ENCODE measurements around the gene SLX4IP. TPM values are rescaled to one million over a fixed set of nuclear protein-coding genes. Genes with fewer than 3 reads are reported as not detected.
"Not testable (repeated sequence)": the region's sequence is repeated elsewhere in the genome, so short reads cannot be mapped to it uniquely, and the experiment has no call there.

The SLX4IP gene
- polyA plus RNA-seq, 2 of the 4 experiments (the other 2 are of a cell fraction), result 3.4 to 7.5 TPM

GRCh38 chr20:10415013-10415650 is 20.0 kb upstream of the SLX4IP start (continued):
- TF ChIP-seq POLR2AphosphoS2 (conservative IDR thresholded peaks at IDR 0.05; ENCODE audit: low read length), result no peak
- TF ChIP-seq HEYL (CRISPR knock-in tag; IDR thresholded peaks at IDR 0.05), result no peak
- TF ChIP-seq PBX3 (IDR thresholded peaks at IDR 0.05), result no peak
- TF ChIP-seq FOSL2 (IDR thresholded peaks at IDR 0.05), result no peak
- peak; percentile 56 for TF ChIP-seq FOSL2 (CRISPR knock-in tag; IDR thresholded peaks at IDR 0.05)
- peak; percentile 39; the same call in 1 of the 2 replicates for TF ChIP-seq JUNB (IDR thresholded peaks at IDR 0.05)
- TF ChIP-seq EHMT2 (IDR thresholded peaks at IDR 0.05; ENCODE audit: low read depth), result no peak
- no peak for TF ChIP-seq SREBF2 (IDR thresholded peaks at IDR 0.05)
- no peak for TF ChIP-seq KDM1A (IDR thresholded peaks at IDR 0.05; ENCODE audit: low read depth)
- TF ChIP-seq MAFK (IDR thresholded peaks at IDR 0.05; ENCODE audit: partially characterized antibody), result peak; percentile 46
- no peak for TF ChIP-seq E2F6 (IDR thresholded peaks at IDR 0.05; ENCODE audit: borderline replicate concordance, low read depth)
- TF ChIP-seq GATA3 (IDR thresholded peaks at IDR 0.05; ENCODE audit: borderline replicate concordance), result peak; percentile 84
- TF ChIP-seq HOXB5 (CRISPR knock-in tag; IDR thresholded peaks at IDR 0.05), result no peak
- no peak for TF ChIP-seq ZNF302 (CRISPR knock-in tag; IDR thresholded peaks at IDR 0.05)
- TF ChIP-seq CHD4 (IDR thresholded peaks at IDR 0.05; ENCODE audit: borderline replicate concordance), result no peak
- TF ChIP-seq CEBPB (IDR thresholded peaks at IDR 0.05), result no peak
- TF ChIP-seq MAZ (IDR thresholded peaks at IDR 0.05; ENCODE audit: borderline replicate concordance, low read depth, low read length), result no peak
- TF ChIP-seq REST (IDR thresholded peaks at IDR 0.05), result no peak
- no peak; the same call in 1 of the 2 replicates for TF ChIP-seq ZC3H11A (IDR thresholded peaks at IDR 0.05)

GRCh38 chr20:10417218-10417617 is 17.9 kb upstream of the SLX4IP start:
- not testable (repeated sequence) for ATAC-seq; H3K4me3 ChIP-seq; FAIRE-seq; H3K9me3 ChIP-seq; DNase-seq (ENCODE audit: low read depth in 1 of 2, low spot score in 1 of 2)
- WGBS (ENCODE audit: missing lambda C conversion rate), result 95% methylated on average over 2 of the region's 2 CpGs
- POLR2A ChIA-PET, result interaction anchor here (0.5 to 2.4 kb wide), 2 partner anchors 17 to 331 kb away, joined by 4 to 16 read pairs; partner anchors contain the start of genes MKKS and SLX4IP
- H3K27ac ChIP-seq, result peak overlapping the region; percentile 82 to 90
- peak overlapping the region; percentile 69; the same call in 1 of the 3 replicates for H3K4me2 ChIP-seq
- peaks cover 96% of the 10 kb centered on the region for H3K4me1 ChIP-seq
- CTCF ChIA-PET, result interaction anchor here (1.2 to 2.7 kb wide), 2 partner anchors 11 to 439 kb away, joined by 4 to 30 read pairs; no protein-coding TSS in a partner anchor
